ENCODE results near the gene SLC6A18. TPM values are rescaled to one million over a fixed set of nuclear protein-coding genes. Genes with fewer than 3 reads are reported as not detected.

SLC6A18 gene
- total RNA-seq, 4 donors from 2014 or later = not detected

DNA sequence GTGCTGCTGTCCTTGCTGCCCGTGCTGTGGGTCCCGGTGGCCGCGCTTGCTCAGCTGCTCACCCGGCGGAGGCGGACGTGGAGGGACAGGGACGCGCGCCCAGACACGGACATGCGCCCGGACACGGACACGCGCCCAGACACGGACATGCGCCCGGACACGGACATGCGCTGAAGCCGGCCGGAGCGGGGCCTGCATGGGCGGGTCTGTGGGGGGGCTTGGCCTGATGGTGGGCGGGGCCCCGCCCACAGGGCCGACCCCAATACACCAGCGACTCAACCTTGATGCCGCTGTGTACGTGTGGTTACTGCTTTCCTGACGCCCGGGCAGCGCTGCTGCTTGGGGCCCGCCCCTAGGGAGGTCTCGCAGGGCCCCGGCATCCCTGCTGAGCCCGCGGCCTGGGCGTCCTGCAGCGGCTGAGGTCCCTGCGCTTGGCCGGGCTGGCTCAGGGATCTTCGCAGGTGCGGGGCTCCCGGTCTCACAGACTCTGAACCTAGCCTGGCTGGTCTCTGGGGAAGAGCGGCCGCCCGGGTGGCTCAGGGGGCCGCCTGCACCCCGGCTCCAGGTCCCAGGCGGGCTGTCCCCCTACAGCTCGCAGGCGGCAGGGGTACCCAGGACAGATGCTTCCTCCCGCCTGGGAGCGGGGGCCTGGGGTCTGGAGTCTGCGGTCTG lies 20.9 kb downstream of the SLC6A18 start:
- Histone ChIP-seq H3K9me3 (no peaks in the 10 kb centered on the region), H3K4me3 (no peak overlapping the region), H3K27ac (no peak overlapping the region), H3K27me3 (peaks cover 82% of the 10 kb centered on the region), H3K36me3 (no peaks in the 10 kb centered on the region), H3K4me1 (peaks cover 0 to 5% (median 0%) of the 10 kb centered on the region in 3 donors)
- WGBS, 2 donors (ENCODE audit: low coverage in 1 of 2) = no CpG with 5 or more reads among the region's 58 CpGs
- TF ChIP-seq, protein P1, sequence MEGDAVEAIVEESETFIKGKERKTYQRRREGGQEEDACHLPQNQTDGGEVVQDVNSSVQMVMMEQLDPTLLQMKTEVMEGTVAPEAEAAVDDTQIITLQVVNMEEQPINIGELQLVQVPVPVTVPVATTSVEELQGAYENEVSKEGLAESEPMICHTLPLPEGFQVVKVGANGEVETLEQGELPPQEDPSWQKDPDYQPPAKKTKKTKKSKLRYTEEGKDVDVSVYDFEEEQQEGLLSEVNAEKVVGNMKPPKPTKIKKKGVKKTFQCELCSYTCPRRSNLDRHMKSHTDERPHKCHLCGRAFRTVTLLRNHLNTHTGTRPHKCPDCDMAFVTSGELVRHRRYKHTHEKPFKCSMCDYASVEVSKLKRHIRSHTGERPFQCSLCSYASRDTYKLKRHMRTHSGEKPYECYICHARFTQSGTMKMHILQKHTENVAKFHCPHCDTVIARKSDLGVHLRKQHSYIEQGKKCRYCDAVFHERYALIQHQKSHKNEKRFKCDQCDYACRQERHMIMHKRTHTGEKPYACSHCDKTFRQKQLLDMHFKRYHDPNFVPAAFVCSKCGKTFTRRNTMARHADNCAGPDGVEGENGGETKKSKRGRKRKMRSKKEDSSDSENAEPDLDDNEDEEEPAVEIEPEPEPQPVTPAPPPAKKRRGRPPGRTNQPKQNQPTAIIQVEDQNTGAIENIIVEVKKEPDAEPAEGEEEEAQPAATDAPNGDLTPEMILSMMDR (IDR thresholded peaks at IDR 0.05) = no peak
- no peak for TF ChIP-seq EP300 (IDR thresholded peaks at IDR 0.05)
- TF ChIP-seq POLR2AphosphoS5 (IDR thresholded peaks at IDR 0.05) = no peak
- TF ChIP-seq POLR2A (IDR thresholded peaks at IDR 0.05) = no peak
- no peak for ATAC-seq

DNA sequence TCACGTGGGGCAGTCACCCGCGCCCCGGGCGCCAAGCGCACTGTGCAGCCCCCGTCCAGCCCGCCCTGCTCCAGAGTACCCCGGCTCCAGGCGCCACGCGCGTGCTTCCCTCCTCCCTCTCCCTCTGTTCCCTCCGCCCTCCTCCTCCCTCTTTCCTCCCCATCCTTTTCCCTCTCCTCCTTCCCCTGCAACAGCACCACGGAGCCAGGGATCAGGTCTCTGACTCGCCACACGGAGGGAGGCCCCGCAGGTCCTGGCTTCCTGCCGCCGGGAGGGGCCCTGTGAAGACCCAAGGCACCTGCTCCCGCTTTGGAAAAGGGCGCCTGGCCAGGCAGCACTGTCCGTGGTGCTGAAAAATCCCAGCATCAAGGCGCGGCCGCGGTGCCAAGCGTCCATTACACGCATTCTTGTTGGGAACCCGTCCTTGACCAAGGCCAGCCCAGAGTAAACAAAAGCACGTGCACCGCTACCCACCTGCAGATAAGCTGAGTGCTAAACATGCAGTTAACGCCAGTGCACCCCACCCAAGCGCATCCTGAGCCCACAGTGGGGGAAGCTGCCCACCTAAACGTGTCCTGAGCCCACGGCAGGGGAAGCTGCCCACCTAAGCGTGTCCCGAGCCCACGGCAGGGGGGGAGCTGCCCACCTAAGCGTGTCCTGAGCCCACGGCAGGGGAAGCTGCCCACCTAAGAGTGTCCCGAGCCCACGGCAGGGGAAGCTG lies 21.7 kb downstream of the SLC6A18 start:
- 0 to 2% methylated on average over 3 to 13 of the region's 43 CpGs for WGBS, 2 donors (ENCODE audit: low coverage in 1 of 2)
- Histone ChIP-seq H3K4me1 (peaks cover 0 to 5% (median 0%) of the 10 kb centered on the region in 3 donors), H3K9me3 (no peaks in the 10 kb centered on the region), H3K36me3 (no peaks in the 10 kb centered on the region), H3K27ac (no peak overlapping the region), H3K4me3 (no peak overlapping the region), H3K27me3 (peaks cover 86% of the 10 kb centered on the region)
- no peak for TF ChIP-seq EP300 (IDR thresholded peaks at IDR 0.05)
- TF ChIP-seq, protein P1 (IDR thresholded peaks at IDR 0.05) = no peak
- no peak for ATAC-seq

DNA sequence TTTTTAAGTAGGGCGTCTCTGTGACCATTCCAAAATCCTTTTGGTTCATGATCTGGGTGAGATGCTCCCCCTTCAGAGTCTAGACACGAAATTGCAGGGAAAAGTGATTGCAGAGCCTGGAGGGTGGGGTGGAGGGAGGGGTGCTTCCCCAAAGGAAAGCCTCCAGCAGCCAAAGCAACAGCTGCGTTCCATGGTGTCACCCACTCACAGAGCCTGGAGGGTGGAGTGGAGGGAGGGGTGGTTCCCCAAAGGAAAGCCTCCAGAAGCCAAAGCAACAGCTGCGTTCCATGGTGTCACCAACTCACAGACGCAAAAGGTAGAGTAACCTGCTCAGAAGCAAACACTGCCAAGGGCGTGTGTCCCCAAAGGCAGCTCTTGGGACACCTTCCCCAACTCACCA lies 22.6 kb downstream of the SLC6A18 start:
- TF ChIP-seq POLR2A (IDR thresholded peaks at IDR 0.05) = no peak
- TF ChIP-seq POLR2AphosphoS5 (IDR thresholded peaks at IDR 0.05) = no peak
- no peak for TF ChIP-seq EP300 (IDR thresholded peaks at IDR 0.05)
- TF ChIP-seq, protein P1 (IDR thresholded peaks at IDR 0.05) = no peak
- no CpG with 5 or more reads among the region's 6 CpGs for WGBS, 2 donors (ENCODE audit: low coverage in 1 of 2)
- ATAC-seq = no peak
- H3K4me3 ChIP-seq = no peak overlapping the region
- peaks cover 0 to 5% (median 0%) of the 10 kb centered on the region in 3 donors for H3K4me1 ChIP-seq
- H3K36me3 ChIP-seq = no peaks in the 10 kb centered on the region
- H3K9me3 ChIP-seq = no peaks in the 10 kb centered on the region
- H3K27ac ChIP-seq = no peak overlapping the region
- peaks cover 90% of the 10 kb centered on the region for H3K27me3 ChIP-seq

DNA sequence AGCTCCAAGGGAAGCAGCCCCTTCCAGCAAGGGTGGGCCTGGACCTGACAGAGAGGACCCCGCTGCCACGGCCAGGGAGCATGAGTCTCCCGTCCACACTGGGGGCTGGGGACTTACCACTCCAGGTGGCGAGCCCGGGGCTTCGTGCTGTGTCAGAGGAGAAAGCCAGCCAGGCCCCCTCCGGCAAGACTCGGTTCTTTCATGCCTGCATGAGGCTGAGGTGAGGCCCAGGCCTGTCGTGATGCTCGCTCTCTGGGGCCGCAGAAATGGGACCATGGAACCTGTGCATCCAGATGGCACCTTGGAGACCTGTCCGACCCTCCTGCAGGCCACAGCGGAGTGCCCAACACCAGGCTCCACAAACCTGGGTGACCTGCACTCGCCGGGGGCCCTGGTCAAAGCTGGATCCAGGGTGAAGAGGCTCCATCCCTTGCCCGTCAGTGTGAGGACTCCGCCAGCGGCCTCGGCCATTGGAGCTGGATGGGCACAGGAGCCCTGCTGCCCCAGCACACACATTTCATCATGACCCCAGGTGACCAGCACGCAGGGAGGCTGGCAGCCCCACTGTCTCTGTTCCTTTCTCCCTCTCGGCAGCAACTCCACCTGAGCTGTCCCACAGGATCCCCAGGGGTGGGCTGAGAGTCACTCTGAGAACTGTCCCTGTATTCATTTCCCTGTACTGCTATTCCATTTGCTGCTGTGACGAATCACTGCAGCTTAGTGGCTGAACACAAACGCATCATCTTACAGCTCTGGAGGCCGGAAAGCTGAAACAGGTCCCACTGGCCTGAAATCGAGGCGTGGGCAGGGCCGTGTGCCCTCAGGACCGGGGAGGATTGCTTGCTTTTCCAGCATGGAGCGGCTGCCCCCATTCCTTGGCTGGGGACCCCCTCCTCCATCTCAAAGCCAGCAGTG lies 24.4 kb downstream of the SLC6A18 start:
- peaks cover 0 to 5% (median 0%) of the 10 kb centered on the region in 3 donors for H3K4me1 ChIP-seq
- peaks cover 80% of the 10 kb centered on the region for H3K27me3 ChIP-seq
- no peaks in the 10 kb centered on the region for H3K36me3 ChIP-seq
- no peak overlapping the region for H3K4me3 ChIP-seq
- WGBS, 2 donors (ENCODE audit: low coverage in 1 of 2) = 31 to 75% methylated on average over 2 to 12 of the region's 29 CpGs
- H3K27ac ChIP-seq = no peak overlapping the region
- TF ChIP-seq POLR2A (IDR thresholded peaks at IDR 0.05) = no peak
- ATAC-seq = no peak
- no peaks in the 10 kb centered on the region for H3K9me3 ChIP-seq

All from gastroesophageal sphincter (tissue), 4 donors.